ENCODE measurements around the gene SMIM38. TPM values are rescaled to one million over a fixed set of nuclear protein-coding genes. Genes with fewer than 3 reads are reported as not detected.

Gene SMIM38
- total and polyA plus RNA-seq, 4 donors: 0.03 to 1.7 (median 0.07) TPM

- Histone ChIP-seq H3K4me3 (ENCODE audit: low read depth in 1 of 3, low read length in 3 of 3) (no peak overlapping the region), H3K9me3 (ENCODE audit: control insufficient read depth in 4 of 4, low read length in 3 of 4) (no peaks in the 10 kb centered on the region), H3K27ac (ENCODE audit: low read depth in 1 of 2, low read length in 2 of 2) (no peak overlapping the region), H3K36me3 (ENCODE audit: control insufficient read depth in 4 of 4, insufficient read depth in 3 of 4, low read depth in 1 of 4, low read length in 3 of 4) (no peaks in the 10 kb centered on the region), H3K9ac (ENCODE audit: low read depth in 1 of 2, low read length in 2 of 2) (no peak overlapping the region), H3K4me1 (ENCODE audit: control insufficient read depth in 4 of 4, insufficient read depth in 4 of 4, low read length in 3 of 4) (no peaks in the 10 kb centered on the region), H3K27me3 (ENCODE audit: control insufficient read depth in 4 of 4, insufficient read depth in 4 of 4, low read length in 3 of 4) (no peaks in the 10 kb centered on the region)
- no peak for DNase-seq (ENCODE audit: low spot score)
- TF ChIP-seq SP1 (IDR thresholded peaks at IDR 0.05) (no peak), JUND (IDR thresholded peaks at IDR 0.05) (no peak), HNF4G (IDR thresholded peaks at IDR 0.05) (no peak), YY1 (IDR thresholded peaks at IDR 0.05) (no peak), ATF3 (IDR thresholded peaks at IDR 0.05) (no peak), GABPA (IDR thresholded peaks at IDR 0.05 in 1 of 2, conservative IDR thresholded peaks at IDR 0.05 in 1 of 2) (no peak), TAF1 (conservative IDR thresholded peaks at IDR 0.05) (no peak), RAD21 (IDR thresholded peaks at IDR 0.05) (no peak), ZBTB33 (IDR thresholded peaks at IDR 0.05) (no peak), CTCF (IDR thresholded peaks at IDR 0.05; ENCODE audit: low read depth, low read length, missing input control) (no peak), FOXA1 (IDR thresholded peaks at IDR 0.05) (no peak), HNF4A (conservative IDR thresholded peaks at IDR 0.05) (no peak), RXRA (IDR thresholded peaks at IDR 0.05) (no peak), EGR1 (IDR thresholded peaks at IDR 0.05; ENCODE audit: low read depth in 2 of 2) (no peak)
- TF ChIP-seq, protein P1, sequence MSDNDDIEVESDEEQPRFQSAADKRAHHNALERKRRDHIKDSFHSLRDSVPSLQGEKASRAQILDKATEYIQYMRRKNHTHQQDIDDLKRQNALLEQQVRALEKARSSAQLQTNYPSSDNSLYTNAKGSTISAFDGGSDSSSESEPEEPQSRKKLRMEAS (IDR thresholded peaks at IDR 0.05): no peak
- TF ChIP-seq, protein P2, sequence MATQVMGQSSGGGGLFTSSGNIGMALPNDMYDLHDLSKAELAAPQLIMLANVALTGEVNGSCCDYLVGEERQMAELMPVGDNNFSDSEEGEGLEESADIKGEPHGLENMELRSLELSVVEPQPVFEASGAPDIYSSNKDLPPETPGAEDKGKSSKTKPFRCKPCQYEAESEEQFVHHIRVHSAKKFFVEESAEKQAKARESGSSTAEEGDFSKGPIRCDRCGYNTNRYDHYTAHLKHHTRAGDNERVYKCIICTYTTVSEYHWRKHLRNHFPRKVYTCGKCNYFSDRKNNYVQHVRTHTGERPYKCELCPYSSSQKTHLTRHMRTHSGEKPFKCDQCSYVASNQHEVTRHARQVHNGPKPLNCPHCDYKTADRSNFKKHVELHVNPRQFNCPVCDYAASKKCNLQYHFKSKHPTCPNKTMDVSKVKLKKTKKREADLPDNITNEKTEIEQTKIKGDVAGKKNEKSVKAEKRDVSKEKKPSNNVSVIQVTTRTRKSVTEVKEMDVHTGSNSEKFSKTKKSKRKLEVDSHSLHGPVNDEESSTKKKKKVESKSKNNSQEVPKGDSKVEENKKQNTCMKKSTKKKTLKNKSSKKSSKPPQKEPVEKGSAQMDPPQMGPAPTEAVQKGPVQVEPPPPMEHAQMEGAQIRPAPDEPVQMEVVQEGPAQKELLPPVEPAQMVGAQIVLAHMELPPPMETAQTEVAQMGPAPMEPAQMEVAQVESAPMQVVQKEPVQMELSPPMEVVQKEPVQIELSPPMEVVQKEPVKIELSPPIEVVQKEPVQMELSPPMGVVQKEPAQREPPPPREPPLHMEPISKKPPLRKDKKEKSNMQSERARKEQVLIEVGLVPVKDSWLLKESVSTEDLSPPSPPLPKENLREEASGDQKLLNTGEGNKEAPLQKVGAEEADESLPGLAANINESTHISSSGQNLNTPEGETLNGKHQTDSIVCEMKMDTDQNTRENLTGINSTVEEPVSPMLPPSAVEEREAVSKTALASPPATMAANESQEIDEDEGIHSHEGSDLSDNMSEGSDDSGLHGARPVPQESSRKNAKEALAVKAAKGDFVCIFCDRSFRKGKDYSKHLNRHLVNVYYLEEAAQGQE (IDR thresholded peaks at IDR 0.05): no peak
- 2% methylated on average over 1 of the region's 1 CpG for WGBS
Observed at GRCh38 chr11:69172674-69173073, 16.9 kb downstream of the SMIM38 start.

- DNase-seq (ENCODE audit: low spot score): no peak
- TF ChIP-seq EGR1 (IDR thresholded peaks at IDR 0.05; ENCODE audit: low read depth in 2 of 2) (no peak), ATF3 (IDR thresholded peaks at IDR 0.05) (no peak)
- TF ChIP-seq, protein P1 (IDR thresholded peaks at IDR 0.05): no peak
- Histone ChIP-seq H3K27ac (ENCODE audit: low read depth in 1 of 2, low read length in 2 of 2) (no peak overlapping the region), H3K9ac (ENCODE audit: low read depth in 1 of 2, low read length in 2 of 2) (no peak overlapping the region), H3K27me3 (ENCODE audit: control insufficient read depth in 4 of 4, insufficient read depth in 4 of 4, low read length in 3 of 4) (no peaks in the 10 kb centered on the region), H3K9me3 (ENCODE audit: control insufficient read depth in 4 of 4, low read length in 3 of 4) (no peaks in the 10 kb centered on the region), H3K4me1 (ENCODE audit: control insufficient read depth in 4 of 4, insufficient read depth in 4 of 4, low read length in 3 of 4) (no peaks in the 10 kb centered on the region), H3K4me3 (ENCODE audit: low read depth in 1 of 3, low read length in 3 of 3) (no peak overlapping the region), H3K36me3 (ENCODE audit: control insufficient read depth in 4 of 4, insufficient read depth in 3 of 4, low read depth in 1 of 4, low read length in 3 of 4) (no peaks in the 10 kb centered on the region)
- WGBS: 97% methylated on average over 3 of the region's 3 CpGs
Observed at GRCh38 chr11:69173331-69173730, 17.6 kb downstream of the SMIM38 start.
